HG02798 (cell line): ENCODE measurements around the gene RALGAPA2.
A peak's percentile ranks its signal among the peaks of the same experiment; 100 is the strongest.

Experiments used
- ATAC-seq: cut with Tn5 transposase; IDR thresholded peaks from one replicate; pipeline ENCODE4 v1.9.1; 2021; ENCODE audit warnings: mild to moderate bottlenecking; ENCODE audit not compliant: unreplicated experiment, poor library complexity

Gene RALGAPA2

GRCh38 chr20:20448881-20449280 lies 263.6 kb downstream of the RALGAPA2 start:
- ATAC-seq: no peak

GRCh38 chr20:20447196-20447595 lies 265.2 kb downstream of the RALGAPA2 start:
- ATAC-seq: no peak

- ATAC-seq: no peak
Observed at GRCh38 chr20:20446425-20447015, 265.9 kb downstream of the RALGAPA2 start.

DNA sequence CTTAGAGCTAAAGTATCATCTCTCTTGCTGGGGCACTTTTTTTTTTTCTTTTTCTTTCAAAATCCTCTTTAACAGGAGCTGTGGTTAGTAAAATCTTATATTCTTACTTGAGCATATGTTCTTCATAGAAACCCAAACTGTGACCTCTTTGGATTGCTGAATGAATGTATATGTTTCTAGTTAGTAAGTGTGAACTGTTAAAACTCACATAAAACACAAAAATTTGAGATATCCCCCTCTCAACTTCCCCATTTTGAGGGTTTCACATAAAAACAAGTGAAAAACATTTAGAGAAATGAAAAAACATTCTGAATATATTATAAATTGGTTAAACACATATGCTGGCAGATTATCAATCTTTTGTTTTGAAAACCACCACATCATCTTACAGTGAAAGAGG lies 266.4 kb downstream of the RALGAPA2 start:
- no peak for ATAC-seq

DNA sequence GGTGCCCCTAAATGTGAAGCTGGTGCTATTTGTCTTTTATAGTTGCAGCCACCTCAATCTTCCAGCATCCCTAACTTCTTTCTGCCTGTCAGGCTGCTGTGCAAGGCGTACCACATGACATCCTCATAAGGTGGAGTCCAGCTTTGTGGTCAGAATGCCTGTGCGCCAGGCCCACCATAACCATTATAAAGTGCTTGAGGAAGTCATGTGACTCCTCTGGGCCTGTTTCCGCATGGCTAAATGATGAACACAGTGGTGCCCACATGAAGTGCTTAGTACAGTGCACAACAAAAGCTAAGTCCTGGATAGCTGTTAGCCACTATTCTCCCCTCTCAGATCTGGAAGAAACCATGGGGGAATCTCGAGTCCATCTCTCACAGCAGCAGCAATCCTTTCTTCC lies 268.9 kb downstream of the RALGAPA2 start:
- ATAC-seq: no peak

GRCh38 chr20:20442466-20442865 lies 270.0 kb downstream of the RALGAPA2 start:
- ATAC-seq: no peak

DNA sequence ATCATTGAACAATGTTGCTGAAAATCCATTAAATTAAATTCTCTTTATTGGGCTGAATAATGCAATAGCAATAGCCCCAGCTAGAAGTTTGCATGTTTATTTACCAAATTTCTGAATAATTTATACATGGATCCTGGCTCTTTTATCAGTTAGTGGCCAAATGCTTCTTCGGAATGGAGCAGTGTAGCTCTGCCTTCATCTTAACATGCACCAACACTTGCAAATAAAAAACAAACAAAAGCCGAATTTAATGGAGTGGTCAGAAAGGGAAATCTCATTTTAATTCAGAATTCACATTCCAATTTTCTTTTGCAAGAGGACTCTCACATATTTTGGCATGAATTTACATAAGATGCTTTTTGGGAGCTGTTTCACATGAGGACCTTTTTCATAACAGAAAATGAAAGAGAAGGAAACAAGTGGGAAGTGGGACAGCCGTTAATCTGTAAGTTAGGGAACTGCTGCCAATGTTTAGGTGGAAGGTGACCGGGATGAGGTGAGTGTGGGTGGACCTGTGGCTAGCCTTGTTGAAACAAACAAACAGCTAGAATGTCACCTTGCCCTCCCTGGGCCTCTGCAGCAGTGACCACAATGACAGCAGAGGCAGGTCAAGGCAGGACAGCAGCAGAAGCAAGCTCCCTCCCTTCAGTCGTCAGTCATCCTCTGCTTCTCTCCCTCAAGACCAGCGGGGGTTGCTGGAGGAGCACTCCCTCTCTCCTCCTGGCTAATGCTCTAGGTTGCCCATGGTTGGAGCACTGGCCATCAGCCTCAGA lies 271.4 kb downstream of the RALGAPA2 start:
- no peak for ATAC-seq

- no peak for ATAC-seq
Observed at GRCh38 chr20:20440481-20440880, 272.0 kb downstream of the RALGAPA2 start.

DNA sequence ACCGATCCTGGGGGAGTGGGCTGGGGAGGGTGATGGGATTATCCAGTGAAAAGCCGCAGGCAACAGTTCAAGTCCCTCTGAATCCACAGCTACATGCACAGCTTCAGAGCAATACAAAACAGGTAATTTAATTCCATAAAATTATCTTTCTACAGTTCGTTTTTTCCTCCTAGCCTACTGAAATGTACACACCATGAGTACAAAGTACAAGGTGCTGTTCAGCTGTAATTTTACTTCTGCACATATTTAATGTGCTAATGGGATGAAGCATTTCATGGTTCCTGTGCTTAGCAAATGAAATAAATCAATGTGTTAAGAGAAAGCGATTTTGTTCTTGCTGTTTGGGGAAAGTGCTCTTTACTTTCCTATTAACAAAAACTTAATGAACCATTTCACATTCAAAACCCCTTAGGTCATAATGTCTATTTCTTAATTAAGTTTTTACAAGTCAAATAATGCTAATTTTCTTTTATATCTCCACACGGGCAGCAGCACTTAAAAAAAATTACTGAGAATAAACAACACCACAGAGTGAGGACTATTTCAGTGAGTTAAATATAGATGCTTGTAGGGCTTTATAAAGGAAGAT lies 272.7 kb downstream of the RALGAPA2 start:
- ATAC-seq: no peak

DNA sequence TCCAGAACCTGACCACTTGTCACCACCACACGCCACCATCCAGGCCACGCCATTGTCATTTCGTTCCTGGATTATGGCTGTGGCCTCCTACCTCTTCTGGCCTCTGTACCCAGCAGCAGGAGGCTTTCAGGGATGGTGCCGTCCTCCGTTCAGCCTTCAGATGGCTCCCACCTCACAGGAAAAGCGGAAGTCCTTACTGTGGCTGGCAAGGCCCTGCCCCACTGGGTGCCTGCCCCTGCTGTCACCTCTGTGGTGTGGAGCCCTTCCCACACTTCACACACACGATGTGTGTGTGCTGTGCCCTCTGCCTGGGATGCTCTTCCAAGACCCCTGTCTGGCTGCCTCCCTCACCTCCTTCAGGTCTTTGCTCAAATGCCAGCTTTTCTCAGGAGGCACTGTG lies 275.1 kb downstream of the RALGAPA2 start:
- no peak for ATAC-seq

DNA sequence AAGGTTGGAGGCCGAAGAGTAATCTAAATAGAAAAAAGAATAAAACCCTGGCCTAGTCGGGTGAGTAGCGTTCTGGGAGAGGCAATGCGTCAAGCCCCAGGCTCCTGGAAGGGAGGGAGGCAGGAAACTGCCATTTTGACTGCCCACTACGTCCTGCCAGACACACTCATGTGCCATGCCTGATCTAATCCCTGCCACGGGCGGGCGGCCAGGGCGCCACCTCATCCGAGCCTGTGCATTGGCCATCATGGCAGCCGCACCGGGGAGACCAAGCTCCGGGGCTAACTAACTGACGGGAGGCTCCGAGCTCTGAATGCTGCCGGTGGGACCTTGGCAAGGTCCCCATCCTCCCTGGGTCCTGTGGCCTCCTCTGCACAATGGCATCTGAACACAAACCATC lies 275.8 kb downstream of the RALGAPA2 start:
- ATAC-seq: no peak

- ATAC-seq: no peak
Observed at GRCh38 chr20:20435453-20435852, 277.0 kb downstream of the RALGAPA2 start.

- ATAC-seq: no peak
Observed at GRCh38 chr20:20432618-20433286, 279.7 kb downstream of the RALGAPA2 start.

DNA sequence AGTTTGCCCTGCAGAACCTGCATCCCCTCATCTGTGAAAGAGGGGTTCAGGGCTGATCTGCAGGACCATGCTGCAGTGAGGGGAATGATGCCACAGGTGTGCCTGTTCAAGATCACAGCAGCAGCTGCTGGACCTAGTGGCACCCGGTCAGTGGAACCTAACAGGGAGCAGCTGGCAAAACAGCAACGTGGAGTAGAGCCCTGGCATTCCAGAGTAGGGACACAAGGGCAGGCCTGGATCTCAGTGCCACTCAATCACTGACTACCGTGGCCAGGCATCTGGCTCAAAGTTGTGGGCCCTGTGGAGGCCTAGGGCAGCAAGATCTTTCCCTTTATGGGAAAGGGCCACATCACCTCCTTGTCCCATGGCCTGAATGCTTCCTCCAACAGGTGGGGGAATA lies 282.4 kb downstream of the RALGAPA2 start:
- no peak for ATAC-seq

- ATAC-seq: no peak
Observed at GRCh38 chr20:20428067-20428466, 284.4 kb downstream of the RALGAPA2 start.

DNA sequence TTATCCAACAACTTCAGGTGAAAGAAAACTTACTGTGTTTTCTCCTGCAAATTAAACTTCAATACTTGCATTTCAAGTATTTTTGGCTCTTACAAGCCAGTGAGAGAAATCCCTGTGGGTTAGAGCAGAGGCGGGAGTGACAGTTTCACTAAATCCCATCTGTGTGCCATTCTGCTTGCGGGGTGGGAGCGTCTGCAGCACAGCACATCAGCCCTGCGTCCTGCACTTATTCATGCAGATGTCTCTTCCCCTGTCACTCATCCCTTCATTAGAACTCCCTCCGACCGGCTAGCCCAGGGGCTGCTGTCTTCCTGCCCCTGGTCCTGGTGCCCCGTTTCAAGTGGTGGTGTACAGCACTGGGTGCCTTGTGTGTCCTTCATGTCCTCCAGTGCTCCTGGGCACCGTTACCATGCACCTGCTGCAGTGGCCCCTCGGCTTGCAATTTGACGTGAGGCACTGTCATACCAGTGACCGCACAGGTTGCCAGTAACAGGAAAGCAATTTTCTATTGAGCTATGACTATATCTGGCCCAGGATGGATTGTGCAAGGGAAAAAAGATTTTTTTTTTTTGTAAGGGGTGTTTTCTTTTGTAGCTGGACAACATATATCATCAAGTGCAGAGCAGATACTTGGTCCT lies 285.1 kb downstream of the RALGAPA2 start:
- no peak for ATAC-seq

- ATAC-seq: peak; percentile 4
Observed at GRCh38 chr20:20426655-20426907, 285.9 kb downstream of the RALGAPA2 start.

DNA sequence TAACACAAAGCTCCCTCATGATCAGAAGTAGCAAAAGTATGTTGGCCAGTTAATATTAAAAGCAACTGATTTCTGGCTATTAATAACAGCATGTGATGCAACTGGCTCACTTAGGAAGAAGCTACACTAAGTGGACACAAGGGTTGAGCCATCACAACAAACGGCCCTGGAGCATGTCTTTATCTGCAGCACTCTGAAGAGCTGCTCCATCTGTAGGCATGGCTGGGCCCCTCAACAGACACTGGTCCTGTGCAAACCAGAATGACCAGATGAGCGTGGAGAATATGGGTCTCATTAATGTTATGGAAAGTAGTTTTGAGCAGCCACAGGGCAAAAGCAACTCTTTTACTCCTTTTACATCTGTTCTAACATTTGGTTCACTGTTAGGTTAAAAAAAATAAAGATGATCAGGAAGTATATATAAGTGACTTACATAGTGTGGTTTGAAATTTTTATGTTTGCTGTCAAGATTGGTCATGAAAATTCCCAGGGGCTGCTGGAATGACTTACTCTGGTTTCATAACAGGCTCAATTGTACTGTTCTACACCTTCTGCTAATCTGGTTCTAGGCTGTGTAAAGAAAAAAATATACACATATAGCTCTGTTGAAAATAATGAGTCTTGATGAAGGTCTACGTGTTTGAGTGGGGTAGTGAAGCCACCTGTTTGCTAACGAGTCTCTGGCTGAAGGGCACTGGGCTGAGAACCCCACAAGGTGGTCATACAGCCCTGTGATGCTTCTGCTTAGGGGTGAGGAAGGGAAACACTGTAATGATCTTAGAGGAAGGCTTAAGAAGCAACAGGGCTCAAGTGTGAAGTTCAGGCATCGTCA lies 286.4 kb downstream of the RALGAPA2 start:
- ATAC-seq: peak; percentile 32

DNA sequence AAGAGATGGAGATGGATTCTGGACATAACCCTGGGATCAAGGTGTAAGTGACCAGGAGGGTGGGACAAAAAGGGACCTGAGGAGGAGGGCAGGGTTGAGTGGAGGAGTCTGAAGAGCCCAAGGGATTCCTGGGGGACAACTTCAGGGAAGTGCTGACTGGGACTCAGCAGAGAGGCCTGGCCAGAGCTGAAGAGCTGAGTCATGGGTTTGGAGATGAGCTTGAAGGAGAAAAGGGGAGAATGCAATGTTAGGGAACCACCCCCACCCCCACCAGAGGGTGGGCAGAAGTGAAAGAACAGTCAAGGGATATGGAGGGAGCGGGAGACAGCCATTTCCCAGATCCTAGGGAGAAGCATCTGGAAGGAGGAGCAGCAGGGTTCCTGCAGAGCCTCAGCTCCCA lies 289.3 kb downstream of the RALGAPA2 start:
- ATAC-seq: no peak
